ENCODE data around the gene ROBO2.

DNA sequence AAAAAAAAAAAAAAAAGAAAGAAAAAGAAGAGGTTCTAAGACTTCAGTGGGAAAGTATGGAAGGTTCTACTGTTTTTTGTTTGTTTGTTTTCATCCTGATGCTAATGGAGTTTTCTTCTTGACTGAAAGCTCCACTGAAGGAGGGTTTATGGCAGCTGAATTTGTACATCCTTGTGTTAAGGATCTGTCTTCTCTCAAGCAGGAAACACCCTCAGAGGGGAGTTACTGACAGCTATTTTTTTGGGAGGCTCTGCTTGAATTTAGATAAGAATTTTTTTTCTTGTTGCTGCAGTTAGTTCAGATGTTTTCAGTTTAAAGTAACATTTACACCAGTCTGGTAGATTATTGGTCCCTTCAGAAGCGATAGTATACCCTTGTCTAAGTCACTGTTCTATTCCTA, 325.3 kb downstream of the ROBO2 start:
- no peak for TF ChIP-seq TAF1 (IDR thresholded peaks at IDR 0.05; ENCODE audit: borderline replicate concordance, low read depth, low read length)
- TF ChIP-seq POLR2A (IDR thresholded peaks at IDR 0.05; ENCODE audit: low read depth, low read length): no peak
- no peak for TF ChIP-seq POLR2AphosphoS5 (IDR thresholded peaks at IDR 0.05; ENCODE audit: low read depth, low read length)

Data from GM12892 (cell line).